ENCODE measurements around the gene DPCD. TPM values are rescaled to one million over a fixed set of nuclear protein-coding genes. Genes with fewer than 3 reads are reported as not detected.
A peak's percentile ranks its signal among the peaks of the same experiment; 100 is the strongest.

Gene DPCD
- total RNA-seq = 13.9 to 19.0 TPM (median 18.3 TPM) in 3 replicates
- long read RNA-seq, transcript DPCD-202 (6 exons, 858 nt) = major isoform, 16 of 21 reads
- long read RNA-seq, partial matches to known transcripts = 1 of 21 reads
- long read RNA-seq, other reads (novel, unspliced or antisense) = 4 of 21 reads

DNA sequence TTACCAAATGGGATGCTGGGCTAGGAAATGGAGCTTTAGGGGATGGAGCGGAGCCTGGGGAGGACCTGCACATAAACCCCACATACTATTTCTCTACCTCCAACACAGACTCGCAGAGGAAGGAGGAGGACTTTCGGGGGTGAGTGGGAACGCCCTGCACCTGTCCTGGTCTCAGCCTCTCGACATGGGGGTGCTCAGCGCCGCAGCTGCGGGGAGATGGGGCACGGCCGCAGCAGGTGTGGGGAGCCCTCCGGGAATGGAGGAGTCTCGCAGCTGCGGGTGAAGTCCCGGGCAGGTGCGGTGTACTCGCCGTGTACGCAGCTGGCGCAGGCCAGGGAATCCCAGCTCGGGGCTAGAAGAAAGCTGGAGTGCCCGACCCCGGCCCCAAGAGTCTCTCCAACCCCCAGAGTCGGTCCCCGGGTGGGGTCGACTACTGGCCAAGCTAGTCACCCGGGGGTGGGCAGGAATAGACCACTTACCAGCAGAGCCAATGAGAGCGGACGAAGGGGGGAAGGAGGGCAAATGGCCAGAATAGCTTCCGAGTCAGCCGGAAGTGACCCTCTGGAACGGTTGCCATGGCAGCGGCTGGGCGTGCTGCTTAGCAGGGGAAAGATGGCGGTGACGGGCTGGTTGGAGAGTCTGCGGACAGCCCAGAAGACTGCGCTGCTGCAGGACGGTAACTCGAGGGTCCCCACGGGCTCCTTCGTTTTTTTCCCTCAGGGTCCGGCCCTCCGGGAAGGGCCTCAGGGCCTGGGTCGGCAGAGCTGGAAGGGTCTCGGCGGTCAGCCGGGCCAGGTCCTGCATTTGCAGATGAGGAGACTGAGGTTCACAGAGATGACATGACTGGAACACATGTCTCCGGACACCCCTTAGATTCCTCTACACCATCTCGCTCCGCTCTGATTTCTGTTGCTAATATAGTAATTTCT lies at the start of gene DPCD, which contains the start of gene POLL:
TSS of gene DPCD (plus strand) at position 597 of the 929 bp plus-strand sequence. CDS start at position 613, 16 bp downstream.
TSS of gene POLL (minus strand) at position 533 of the 929 bp plus-strand sequence. CDS start 897 bp downstream, outside the sequence.
- no peaks in the 10 kb centered on the region for H3K9me3 Mint-ChIP-seq (ENCODE audit: low read depth)
- DNase-seq (ENCODE audit: low spot score) = no peak
- H3K4me1 Mint-ChIP-seq (ENCODE audit: low read depth) = peaks cover 27% of the 10 kb centered on the region
- H3K27ac Mint-ChIP-seq (ENCODE audit: unreplicated experiment) = peak within 1 kb of the TSS; percentile 77
- no peaks in the 10 kb centered on the region for H3K27me3 Mint-ChIP-seq (ENCODE audit: low read depth)
- peaks cover 3% of the 10 kb centered on the region for H3K36me3 Mint-ChIP-seq (ENCODE audit: low read depth)
- peak within 1 kb of the TSS; percentile 95 for H3K4me3 Mint-ChIP-seq (ENCODE audit: unreplicated experiment)
- TF ChIP-seq, protein P1, sequence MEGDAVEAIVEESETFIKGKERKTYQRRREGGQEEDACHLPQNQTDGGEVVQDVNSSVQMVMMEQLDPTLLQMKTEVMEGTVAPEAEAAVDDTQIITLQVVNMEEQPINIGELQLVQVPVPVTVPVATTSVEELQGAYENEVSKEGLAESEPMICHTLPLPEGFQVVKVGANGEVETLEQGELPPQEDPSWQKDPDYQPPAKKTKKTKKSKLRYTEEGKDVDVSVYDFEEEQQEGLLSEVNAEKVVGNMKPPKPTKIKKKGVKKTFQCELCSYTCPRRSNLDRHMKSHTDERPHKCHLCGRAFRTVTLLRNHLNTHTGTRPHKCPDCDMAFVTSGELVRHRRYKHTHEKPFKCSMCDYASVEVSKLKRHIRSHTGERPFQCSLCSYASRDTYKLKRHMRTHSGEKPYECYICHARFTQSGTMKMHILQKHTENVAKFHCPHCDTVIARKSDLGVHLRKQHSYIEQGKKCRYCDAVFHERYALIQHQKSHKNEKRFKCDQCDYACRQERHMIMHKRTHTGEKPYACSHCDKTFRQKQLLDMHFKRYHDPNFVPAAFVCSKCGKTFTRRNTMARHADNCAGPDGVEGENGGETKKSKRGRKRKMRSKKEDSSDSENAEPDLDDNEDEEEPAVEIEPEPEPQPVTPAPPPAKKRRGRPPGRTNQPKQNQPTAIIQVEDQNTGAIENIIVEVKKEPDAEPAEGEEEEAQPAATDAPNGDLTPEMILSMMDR (IDR thresholded peaks at IDR 0.05) = no peak

DNA sequence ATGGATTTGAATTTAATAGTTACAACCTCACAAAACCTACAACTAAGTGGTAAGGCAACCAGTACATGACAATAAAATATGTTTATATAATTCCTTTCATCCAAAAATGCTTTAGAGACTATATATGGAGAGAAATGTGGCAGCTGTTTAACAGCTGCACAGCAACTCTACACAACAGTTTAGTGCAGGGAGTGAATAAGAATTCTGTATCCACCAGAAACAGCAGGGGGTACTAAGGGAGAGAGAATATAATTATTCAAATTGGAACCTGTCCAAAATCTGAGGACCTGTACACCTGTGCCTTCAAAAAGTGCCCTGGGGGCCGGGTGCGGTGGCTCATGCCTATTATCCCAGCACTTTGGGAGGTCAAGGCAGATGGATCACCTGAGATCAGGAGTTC lies 49.7 kb upstream of the DPCD start:
- Mint-ChIP-seq H3K36me3 (ENCODE audit: low read depth) (peaks cover 27% of the 10 kb centered on the region), H3K4me1 (ENCODE audit: low read depth) (no peaks in the 10 kb centered on the region), H3K27ac (ENCODE audit: unreplicated experiment) (no peak overlapping the region), H3K4me3 (ENCODE audit: unreplicated experiment) (no peak overlapping the region), H3K9me3 (ENCODE audit: low read depth) (no peaks in the 10 kb centered on the region), H3K27me3 (ENCODE audit: low read depth) (no peaks in the 10 kb centered on the region)
- DNase-seq (ENCODE audit: low spot score) = no peak
- TF ChIP-seq, protein P1 (IDR thresholded peaks at IDR 0.05) = no peak

DNA sequence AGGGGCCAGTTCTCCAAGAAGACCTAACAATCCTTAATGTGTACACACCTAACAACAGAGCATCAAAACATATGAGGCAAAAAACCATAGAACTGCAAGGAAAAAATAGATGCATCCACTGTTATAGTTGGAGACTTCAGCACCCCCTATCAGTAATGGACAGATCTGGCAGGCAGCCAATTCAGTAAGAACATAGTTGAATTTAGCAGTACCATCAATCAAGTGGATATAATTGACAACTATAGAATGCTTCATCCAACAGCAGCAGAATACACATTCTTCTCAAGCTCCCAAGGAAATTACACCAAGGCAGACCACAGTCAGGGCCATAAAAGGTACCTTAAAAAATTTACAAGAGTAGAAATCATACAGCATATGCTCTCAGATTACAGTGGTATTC lies 42.2 kb upstream of the DPCD start:
- Mint-ChIP-seq H3K9me3 (ENCODE audit: low read depth) (peaks cover 6% of the 10 kb centered on the region), H3K4me3 (ENCODE audit: unreplicated experiment) (no peak overlapping the region), H3K36me3 (ENCODE audit: low read depth) (peaks cover 14% of the 10 kb centered on the region), H3K27ac (ENCODE audit: unreplicated experiment) (no peak overlapping the region), H3K4me1 (ENCODE audit: low read depth) (no peaks in the 10 kb centered on the region), H3K27me3 (ENCODE audit: low read depth) (no peaks in the 10 kb centered on the region)
- TF ChIP-seq, protein P1 (IDR thresholded peaks at IDR 0.05) = no peak
- DNase-seq (ENCODE audit: low spot score) = no peak

DNA sequence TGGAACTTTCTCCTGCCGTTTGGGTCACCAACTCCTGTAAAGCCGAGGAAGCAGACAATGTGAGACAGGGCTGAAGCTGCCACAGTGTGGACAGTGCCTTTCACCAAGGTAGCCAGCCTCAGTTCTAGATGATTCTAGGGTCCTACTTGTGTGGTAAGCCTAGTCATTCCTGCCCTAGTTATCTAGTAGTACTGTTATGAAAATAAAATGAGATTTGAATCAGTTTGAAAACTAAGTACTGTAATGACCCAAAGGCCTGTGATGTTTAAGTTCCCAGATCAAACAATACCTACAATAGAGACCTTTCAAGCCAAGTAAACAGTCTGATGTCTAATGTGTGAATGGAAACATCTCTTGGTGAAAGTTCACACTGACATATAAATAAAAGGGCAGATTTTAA lies 37.2 kb upstream of the DPCD start:
- H3K4me3 Mint-ChIP-seq (ENCODE audit: unreplicated experiment) = no peak overlapping the region
- no peak overlapping the region for H3K27ac Mint-ChIP-seq (ENCODE audit: unreplicated experiment)
- H3K36me3 Mint-ChIP-seq (ENCODE audit: low read depth) = peaks cover 38% of the 10 kb centered on the region
- peaks cover 2% of the 10 kb centered on the region for H3K9me3 Mint-ChIP-seq (ENCODE audit: low read depth)
- TF ChIP-seq, protein P1 (IDR thresholded peaks at IDR 0.05) = no peak
- no peak for DNase-seq (ENCODE audit: low spot score)
- no peaks in the 10 kb centered on the region for H3K4me1 Mint-ChIP-seq (ENCODE audit: low read depth)
- H3K27me3 Mint-ChIP-seq (ENCODE audit: low read depth) = no peaks in the 10 kb centered on the region

DNA sequence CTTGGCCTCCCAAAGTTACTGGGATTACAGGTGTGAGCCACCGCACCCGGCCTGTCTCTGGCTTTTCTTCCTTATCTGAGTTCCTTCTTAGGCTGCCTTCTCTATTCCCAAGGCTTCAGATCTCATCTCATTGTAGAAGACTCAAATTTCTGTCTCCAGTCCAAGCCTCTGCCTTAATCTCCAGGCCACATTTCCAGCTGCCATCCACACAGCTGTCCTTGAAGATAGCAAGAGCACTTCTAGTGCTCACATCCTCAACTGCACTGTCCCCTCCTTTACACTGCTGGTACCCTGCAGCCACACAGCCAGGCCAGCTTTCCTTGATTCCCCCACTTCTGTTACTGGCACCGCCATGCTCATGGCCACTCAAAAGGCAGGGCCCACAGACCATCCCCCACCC lies 35.7 kb upstream of the DPCD start:
- Mint-ChIP-seq H3K4me1 (ENCODE audit: low read depth) (no peaks in the 10 kb centered on the region), H3K27ac (ENCODE audit: unreplicated experiment) (no peak overlapping the region), H3K4me3 (ENCODE audit: unreplicated experiment) (no peak overlapping the region), H3K27me3 (ENCODE audit: low read depth) (no peaks in the 10 kb centered on the region), H3K9me3 (ENCODE audit: low read depth) (no peaks in the 10 kb centered on the region), H3K36me3 (ENCODE audit: low read depth) (peaks cover 36% of the 10 kb centered on the region)
- TF ChIP-seq, protein P1 (IDR thresholded peaks at IDR 0.05) = no peak
- DNase-seq (ENCODE audit: low spot score) = no peak

All from chondrocyte (in vitro differentiated cells).